HG03039 (cell line): ENCODE data around the gene RTN4RL1.
A peak's percentile ranks its signal among the peaks of the same experiment; 100 is the strongest.

ENCODE experiments used
- ATAC-seq: cut with Tn5 transposase; IDR thresholded peaks from one replicate; pipeline ENCODE4 v1.9.1; 2021; ENCODE audit warnings: mild to moderate bottlenecking, moderate library complexity; ENCODE audit not compliant: unreplicated experiment

The RTN4RL1 gene

GRCh38 chr17:2047590-2047989 is 22.5 kb upstream of the RTN4RL1 start:
- no peak for ATAC-seq

GRCh38 chr17:2044263-2044894 is 19.2 kb upstream of the RTN4RL1 start:
- no peak for ATAC-seq

- ATAC-seq, result no peak
Measured at GRCh38 chr17:2043785-2044184, 18.7 kb upstream of the RTN4RL1 start.

GRCh38 chr17:2042933-2043332 is 17.8 kb upstream of the RTN4RL1 start:
- ATAC-seq, result no peak

- ATAC-seq, result no peak
Measured at GRCh38 chr17:2042390-2042847, 17.3 kb upstream of the RTN4RL1 start.

- ATAC-seq, result peak; percentile 86
Measured at GRCh38 chr17:2041561-2042389, 16.6 kb upstream of the RTN4RL1 start, which contains the start of gene OVCA2. Gene OVCA2, plus strand, starts transcription at chr17:2042022. Its CDS starts 26 bp downstream, at chr17:2042048.

- no peak for ATAC-seq
Measured at GRCh38 chr17:2040942-2041560, 15.9 kb upstream of the RTN4RL1 start.

GRCh38 chr17:2040219-2040827 is 15.2 kb upstream of the RTN4RL1 start:
- no peak for ATAC-seq

- no peak for ATAC-seq
Measured at GRCh38 chr17:2037155-2037554, 12.0 kb upstream of the RTN4RL1 start.

GRCh38 chr17:2035541-2036488 is 10.7 kb upstream of the RTN4RL1 start:
- no peak for ATAC-seq

GRCh38 chr17:2034806-2035540 is 9.8 kb upstream of the RTN4RL1 start:
- no peak for ATAC-seq

GRCh38 chr17:2034157-2034556 is 9.0 kb upstream of the RTN4RL1 start:
- no peak for ATAC-seq

GRCh38 chr17:2033153-2033552 is 8.0 kb upstream of the RTN4RL1 start:
- ATAC-seq, result no peak

- ATAC-seq, result no peak
Measured at GRCh38 chr17:2030779-2031163, 5.6 kb upstream of the RTN4RL1 start.

GRCh38 chr17:2029911-2030778 is 5.0 kb upstream of the RTN4RL1 start, which contains the start of gene DPH1:
Gene DPH1, plus strand, starts transcription at chr17:2030153. Its CDS starts 17 bp downstream, at chr17:2030170.
- ATAC-seq, result peak; percentile 42

- ATAC-seq, result no peak
Measured at GRCh38 chr17:2028737-2029136, 3.6 kb upstream of the RTN4RL1 start.

- ATAC-seq, result no peak
Measured at GRCh38 chr17:2028234-2028614, 3.1 kb upstream of the RTN4RL1 start.

- ATAC-seq, result no peak
Measured at GRCh38 chr17:2027528-2028233, 2.5 kb upstream of the RTN4RL1 start.
